Naive thymus-derived CD4-positive, alpha-beta T cell (primary cell): ENCODE measurements around the gene GALNT2. TPM values are rescaled to one million over a fixed set of nuclear protein-coding genes. Genes with fewer than 3 reads are reported as not detected.
A peak's percentile ranks its signal among the peaks of the same experiment; 100 is the strongest.

ENCODE experiments used
- ATAC-seq: fragments of 150-1000 bp; cut with Tn5 transposase; 2 replicates; pipeline ENCODE4 v1.10.0; 2021; ENCODE audit warnings: mild to moderate bottlenecking, moderate library complexity
- CTCF ChIA-PET: fragments of 350-600 bp; sonication (Branson Sonifier 250); formaldehyde crosslinking; loops from one replicate; lab custom pipeline; 2021; ENCODE audit warnings: antibody characterized with exemption; lab: Charles Lee
- POLR2A ChIA-PET: fragments of 350-600 bp; sonication (Branson Sonifier 250); formaldehyde crosslinking; loops from one replicate; lab custom pipeline; 2021; ENCODE audit warnings: antibody characterized with exemption, inconsistent platforms; lab: Charles Lee
- DNase-seq, 9 donors: peaks; one replicate each; pipeline versions ENCODE4 v3.0.0 to v3.0.0-alpha.2; 2020 to 2022; ENCODE audit warnings: mixed read lengths in 1 of 9
- H3K27ac ChIP-seq: one replicate; pipeline ENCODE4 v1.7.0; 2013; ENCODE audit warnings: mild to moderate bottlenecking, low read depth, low read length, moderate library complexity
- H3K27me3 ChIP-seq, 2 donors: one replicate each; pipeline ENCODE4 v1.7.0; 2013; ENCODE audit warnings: low read length in 2 of 2, mild to moderate bottlenecking in 2 of 2, moderate library complexity in 2 of 2; ENCODE audit not compliant: control insufficient read depth in 2 of 2, insufficient read depth in 2 of 2
- H3K36me3 ChIP-seq, 3 experiments: 1 replicate in 2 of 3; 2 replicates in 1 of 3; pipeline ENCODE4 v1.7.0; 2013; ENCODE audit warnings: low read length in 3 of 3, mild to moderate bottlenecking in 3 of 3, moderate library complexity in 1 of 3; ENCODE audit not compliant: insufficient read depth in 3 of 3, control insufficient read depth in 2 of 3
- H3K4me1 ChIP-seq, 2 donors: one replicate each; pipeline ENCODE4 v1.7.0; 2013; ENCODE audit warnings: low read length in 2 of 2, mild to moderate bottlenecking in 2 of 2, moderate library complexity in 1 of 2; ENCODE audit not compliant: control insufficient read depth in 2 of 2, insufficient read depth in 2 of 2
- H3K4me3 ChIP-seq: 2 replicates; pipeline ENCODE4 v1.7.0; 2013; ENCODE audit warnings: mild to moderate bottlenecking, low read length
- H3K9me3 ChIP-seq, 3 experiments: 1 replicate in 2 of 3; 2 replicates in 1 of 3; pipeline ENCODE4 v1.7.0; 2013; ENCODE audit warnings: low read length in 3 of 3; ENCODE audit not compliant: control insufficient read depth in 2 of 3
- H3K27ac Mint-ChIP-seq, 9 donors: one replicate each; pipeline ENCODE4 v1.8.0; 2020 to 2022; ENCODE audit warnings: mixed read lengths in 9 of 9, mild to moderate bottlenecking in 8 of 9, moderate library complexity in 5 of 9, inconsistent platforms in 2 of 9
- H3K27me3 Mint-ChIP-seq, 5 donors: one replicate each; pipeline ENCODE4 v1.8.0; 2021 to 2022; ENCODE audit warnings: mixed read lengths in 5 of 5, mild to moderate bottlenecking in 1 of 5
- H3K36me3 Mint-ChIP-seq, 5 donors: one replicate each; pipeline ENCODE4 v1.8.0; 2020 to 2022; ENCODE audit warnings: mixed read lengths in 5 of 5, mild to moderate bottlenecking in 3 of 5, inconsistent platforms in 1 of 5
- H3K4me1 Mint-ChIP-seq, 7 donors: one replicate each; pipeline ENCODE4 v1.8.0; 2020 to 2022; ENCODE audit warnings: mixed read lengths in 7 of 7, mild to moderate bottlenecking in 3 of 7, inconsistent platforms in 1 of 7
- H3K4me3 Mint-ChIP-seq, 10 donors: one replicate each; pipeline ENCODE4 v1.8.0; 2020 to 2022; ENCODE audit warnings: mild to moderate bottlenecking in 10 of 10, mixed read lengths in 10 of 10, moderate library complexity in 6 of 10, inconsistent platforms in 2 of 10
- H3K9me3 Mint-ChIP-seq, 11 donors: one replicate each; pipeline ENCODE4 v1.8.0; 2020 to 2022; ENCODE audit warnings: mixed read lengths in 11 of 11, mild to moderate bottlenecking in 4 of 11, inconsistent platforms in 1 of 11, moderate library complexity in 1 of 11
- intact Hi-C, 2 donors: fragments of 100-400 bp; cut with micrococcal nuclease; formaldehyde crosslinking; loops; one replicate each; pipeline ENCODE4 v1.15.1; 2023
- polyA plus RNA-seq, 2 donors: library from polyadenylated mRNA; unstranded; fragments of 300-500 nt; fragmentation: Illumina TruSeq; gene quantifications; one replicate each; pipeline ENCODE4 v1.2.3, GENCODE V29; 2021
- total RNA-seq, 6 experiments: library from RNA in 5 of 6; stranded (reverse) in 5 of 6; gene quantifications; 1 replicate in 5 of 6; 2 replicates in 1 of 6; pipeline ENCODE4 v1.2.3 and lab custom pipeline; 2021 to 2026

The GALNT2 gene
- total and polyA plus RNA-seq, 7 experiments from 2014 or later, result 12.0 to 32.7 (median 23.3) TPM

GRCh38 chr1:230226007-230226800 is 159.2 kb downstream of the GALNT2 start:
- no peak overlapping the region for H3K27ac Mint-ChIP-seq
- POLR2A ChIA-PET, result interaction anchor here (0.9 kb wide), 1 partner anchor 9 kb away, joined by 3 read pairs; no protein-coding TSS in a partner anchor
- ATAC-seq (no peak), DNase-seq (no peak)
- intact Hi-C loops, result no loop called here
- no peaks in the 10 kb centered on the region for H3K27me3 Mint-ChIP-seq
- Histone ChIP-seq H3K27me3 (no peaks in the 10 kb centered on the region), H3K9me3 (no peaks in the 10 kb centered on the region), H3K4me3 (no peak overlapping the region), H3K4me1 (no peaks in the 10 kb centered on the region), H3K27ac (no peak overlapping the region), H3K36me3 (no peaks in the 10 kb centered on the region)
- H3K4me1 Mint-ChIP-seq, result peaks cover 6 to 21% (median 14%) of the 10 kb centered on the region in 7 donors
- peaks cover 0 to 30% (median 5%) of the 10 kb centered on the region in 5 donors for H3K36me3 Mint-ChIP-seq
- no peak overlapping the region for H3K4me3 Mint-ChIP-seq
- H3K9me3 Mint-ChIP-seq, result no peaks in the 10 kb centered on the region
- CTCF ChIA-PET, result no interaction called here

GRCh38 chr1:230226814-230227213 is 159.8 kb downstream of the GALNT2 start:
- H3K4me3 ChIP-seq, result no peak overlapping the region
- ATAC-seq (no peak), DNase-seq (no peak)
- no peak overlapping the region for H3K4me3 Mint-ChIP-seq
- no peaks in the 10 kb centered on the region for H3K4me1 ChIP-seq
- intact Hi-C loops, result no loop called here
- H3K27me3 ChIP-seq, result no peaks in the 10 kb centered on the region
- ChIA-PET CTCF (interaction anchor here (1.4 kb wide), 1 partner anchor 669 kb away, joined by 6 read pairs; no protein-coding TSS in a partner anchor), POLR2A (interaction anchor here (0.9 kb wide), 1 partner anchor 8 kb away, joined by 3 read pairs; no protein-coding TSS in a partner anchor)
- H3K27ac Mint-ChIP-seq, result no peak overlapping the region
- no peaks in the 10 kb centered on the region for H3K27me3 Mint-ChIP-seq
- no peaks in the 10 kb centered on the region for H3K9me3 ChIP-seq
- H3K36me3 ChIP-seq, result no peaks in the 10 kb centered on the region
- peaks cover 7 to 25% (median 13%) of the 10 kb centered on the region in 7 donors for H3K4me1 Mint-ChIP-seq
- H3K9me3 Mint-ChIP-seq, result no peaks in the 10 kb centered on the region
- no peak overlapping the region for H3K27ac ChIP-seq
- H3K36me3 Mint-ChIP-seq, result peaks cover 0 to 35% (median 5%) of the 10 kb centered on the region in 5 donors

DNA sequence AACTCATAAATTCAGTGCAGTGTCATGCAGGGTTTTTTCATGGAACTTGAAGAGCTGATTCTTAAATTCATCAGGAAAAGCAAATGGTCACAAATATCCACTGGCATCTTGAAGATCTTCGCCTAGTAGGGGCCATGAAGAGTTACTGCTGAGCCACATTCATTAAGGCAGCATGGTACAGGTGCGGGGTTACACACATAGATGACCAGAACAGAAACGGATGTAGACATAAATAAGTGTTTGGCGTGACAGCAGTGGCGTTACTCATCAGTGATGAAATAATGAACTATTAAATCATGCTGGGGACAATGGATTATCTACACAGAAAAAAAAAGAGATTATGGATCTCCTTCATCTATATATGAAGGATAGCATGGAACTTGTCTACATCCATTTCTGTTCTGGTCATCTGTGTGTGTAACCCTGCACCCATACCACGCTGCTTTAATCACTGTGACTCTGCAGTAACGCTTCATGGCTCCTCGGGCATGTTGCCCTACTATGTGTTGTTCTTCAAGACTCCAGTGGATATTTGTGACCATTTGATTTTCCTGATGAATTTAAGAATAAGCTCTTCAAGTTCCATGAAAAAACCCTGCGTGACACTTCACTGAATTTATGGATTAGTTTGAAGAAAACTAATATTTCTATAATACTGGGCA is 161.3 kb downstream of the GALNT2 start:
- CTCF ChIA-PET, result interaction anchor here (0.6 to 1.4 kb wide), 2 partner anchors 15 to 670 kb away, joined by 3 to 6 read pairs; no protein-coding TSS in a partner anchor
- Histone ChIP-seq H3K27ac (no peak overlapping the region), H3K36me3 (no peaks in the 10 kb centered on the region), H3K27me3 (no peaks in the 10 kb centered on the region), H3K9me3 (no peaks in the 10 kb centered on the region), H3K4me3 (no peak overlapping the region), H3K4me1 (no peaks in the 10 kb centered on the region)
- POLR2A ChIA-PET, result no interaction called here
- Mint-ChIP-seq H3K27ac (no peak overlapping the region), H3K27me3 (no peaks in the 10 kb centered on the region), H3K9me3 (no peaks in the 10 kb centered on the region), H3K4me3 (no peak overlapping the region), H3K4me1 (peaks cover 4 to 18% (median 10%) of the 10 kb centered on the region in 7 donors), H3K36me3 (peaks cover 0 to 31% (median 5%) of the 10 kb centered on the region in 5 donors)
- ATAC-seq, result no peak
- intact Hi-C loops, result no loop called here
- no peak for DNase-seq

GRCh38 chr1:230230273-230230672 is 163.2 kb downstream of the GALNT2 start:
- ATAC-seq (no peak), DNase-seq (no peak)
- ChIA-PET POLR2A (interaction anchor here (0.6 kb wide), 1 partner anchor 36 kb away, joined by 5 read pairs; no protein-coding TSS in a partner anchor), CTCF (no interaction called here)
- no peaks in the 10 kb centered on the region for H3K9me3 ChIP-seq
- H3K27me3 ChIP-seq, result no peaks in the 10 kb centered on the region
- no peaks in the 10 kb centered on the region for H3K27me3 Mint-ChIP-seq
- no peak overlapping the region for H3K4me3 Mint-ChIP-seq
- no peaks in the 10 kb centered on the region for H3K9me3 Mint-ChIP-seq
- no peaks in the 10 kb centered on the region for H3K36me3 ChIP-seq
- no peaks in the 10 kb centered on the region for H3K4me1 ChIP-seq
- peaks cover 0 to 34% (median 11%) of the 10 kb centered on the region in 5 donors for H3K36me3 Mint-ChIP-seq
- H3K4me1 Mint-ChIP-seq, result peaks cover 7 to 22% (median 11%) of the 10 kb centered on the region in 7 donors
- H3K27ac Mint-ChIP-seq, result no peak overlapping the region
- intact Hi-C loops, result no loop called here
- no peak overlapping the region for H3K27ac ChIP-seq
- H3K4me3 ChIP-seq, result no peak overlapping the region

DNA sequence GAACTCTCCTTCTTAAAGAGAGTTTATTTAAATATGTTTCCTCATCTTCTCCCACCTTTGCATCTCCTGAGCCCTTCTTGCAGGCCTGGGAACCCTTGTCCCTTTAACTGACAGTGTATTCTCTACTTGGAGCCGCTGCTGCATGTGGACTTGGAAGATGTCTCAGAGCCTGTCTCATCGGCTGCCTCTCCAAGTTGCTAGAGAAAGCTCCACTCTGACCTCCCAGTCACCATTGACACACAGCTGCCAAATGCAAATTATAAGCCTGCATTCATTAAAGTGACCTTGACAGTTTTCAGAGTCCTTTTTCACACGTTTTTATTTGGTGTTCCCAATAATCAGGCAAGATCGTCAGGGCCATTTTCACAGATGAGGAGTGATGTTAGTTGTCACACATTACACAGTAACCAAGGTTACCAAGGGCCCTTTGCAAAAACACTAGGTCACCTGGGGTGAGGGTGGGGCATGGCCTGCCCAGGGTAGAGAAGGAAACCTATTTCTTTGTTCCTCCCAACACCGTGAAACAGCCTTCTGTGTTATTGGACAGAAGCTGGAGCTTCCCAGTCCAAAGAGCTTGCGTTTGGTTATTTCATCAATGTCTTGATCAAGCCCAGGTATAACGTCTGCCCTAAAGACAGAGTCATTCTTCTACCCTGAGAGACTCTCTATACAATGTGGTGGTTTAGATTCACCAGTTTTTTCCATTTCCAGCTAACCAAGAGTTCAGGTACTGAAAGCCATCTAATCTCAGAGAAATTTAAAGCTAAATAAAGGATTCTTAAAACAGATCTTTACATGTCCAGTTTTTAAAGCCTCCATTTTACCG is 164.1 kb downstream of the GALNT2 start:
- Histone ChIP-seq H3K4me1 (no peaks in the 10 kb centered on the region), H3K4me3 (no peak overlapping the region), H3K36me3 (peaks cover 0 to 1% (median 0%) of the 10 kb centered on the region in 3 experiments), H3K27ac (no peak overlapping the region), H3K9me3 (no peaks in the 10 kb centered on the region), H3K27me3 (no peaks in the 10 kb centered on the region)
- peaks cover 0 to 40% (median 15%) of the 10 kb centered on the region in 5 donors for H3K36me3 Mint-ChIP-seq
- peak overlapping the region in 4 of 9 donors; percentile 2 to 51 (median 34) for H3K27ac Mint-ChIP-seq
- intact Hi-C loops, result no loop called here
- H3K9me3 Mint-ChIP-seq, result no peaks in the 10 kb centered on the region
- no peak overlapping the region for H3K4me3 Mint-ChIP-seq
- H3K27me3 Mint-ChIP-seq, result no peaks in the 10 kb centered on the region
- POLR2A ChIA-PET, result no interaction called here
- DNase-seq (no peak), ATAC-seq (peak; percentile 37)
- peaks cover 7 to 22% (median 10%) of the 10 kb centered on the region in 7 donors for H3K4me1 Mint-ChIP-seq
- CTCF ChIA-PET, result no interaction called here

- Histone ChIP-seq H3K27ac (no peak overlapping the region), H3K4me1 (no peaks in the 10 kb centered on the region), H3K27me3 (no peaks in the 10 kb centered on the region), H3K4me3 (no peak overlapping the region), H3K9me3 (no peaks in the 10 kb centered on the region), H3K36me3 (peaks cover 0 to 6% (median 0%) of the 10 kb centered on the region in 3 experiments)
- no peaks in the 10 kb centered on the region for H3K27me3 Mint-ChIP-seq
- DNase-seq (no peak), ATAC-seq (no peak)
- intact Hi-C loops, result no loop called here
- ChIA-PET CTCF (no interaction called here), POLR2A (no interaction called here)
- peaks cover 7 to 22% (median 10%) of the 10 kb centered on the region in 7 donors for H3K4me1 Mint-ChIP-seq
- no peak overlapping the region for H3K4me3 Mint-ChIP-seq
- peaks cover 0 to 42% (median 15%) of the 10 kb centered on the region in 5 donors for H3K36me3 Mint-ChIP-seq
- peak overlapping the region in 1 of 9 donors; percentile 51 for H3K27ac Mint-ChIP-seq
- no peaks in the 10 kb centered on the region for H3K9me3 Mint-ChIP-seq
These were observed 164.7 kb downstream of the GALNT2 start for GRCh38 chr1:230231774-230232145.
